HG03521 (cell line): Measurements from ENCODE around the gene KIRREL3.

ENCODE experiments used
- ATAC-seq: cut with Tn5 transposase; IDR thresholded peaks from one replicate; pipeline ENCODE4 v1.9.1; 2021; ENCODE audit warnings: mild to moderate bottlenecking, moderate library complexity; ENCODE audit not compliant: unreplicated experiment

KIRREL3 gene

DNA sequence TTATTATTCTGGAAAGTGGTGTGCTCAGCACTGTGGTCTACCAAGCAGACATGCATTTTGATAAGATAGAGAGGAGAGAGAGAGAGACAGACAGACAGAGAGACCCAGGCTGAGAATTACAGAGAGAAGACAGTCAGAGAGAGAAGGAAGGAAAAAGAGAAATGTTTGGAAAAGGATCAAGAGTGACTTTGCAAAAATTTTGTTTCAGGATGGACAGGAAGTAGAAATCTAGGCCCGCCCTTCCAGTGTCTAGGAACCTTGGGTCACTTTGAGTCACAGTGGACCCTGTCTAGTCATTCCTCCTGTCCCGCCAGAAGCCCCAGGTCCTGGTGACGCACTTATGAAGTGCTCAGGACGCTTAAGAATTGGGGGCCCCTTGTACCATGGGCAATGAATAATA is 478.4 kb downstream of the KIRREL3 start:
- ATAC-seq = no peak

GRCh38 chr11:126521196-126521595 is 479.4 kb downstream of the KIRREL3 start:
- ATAC-seq = no peak

DNA sequence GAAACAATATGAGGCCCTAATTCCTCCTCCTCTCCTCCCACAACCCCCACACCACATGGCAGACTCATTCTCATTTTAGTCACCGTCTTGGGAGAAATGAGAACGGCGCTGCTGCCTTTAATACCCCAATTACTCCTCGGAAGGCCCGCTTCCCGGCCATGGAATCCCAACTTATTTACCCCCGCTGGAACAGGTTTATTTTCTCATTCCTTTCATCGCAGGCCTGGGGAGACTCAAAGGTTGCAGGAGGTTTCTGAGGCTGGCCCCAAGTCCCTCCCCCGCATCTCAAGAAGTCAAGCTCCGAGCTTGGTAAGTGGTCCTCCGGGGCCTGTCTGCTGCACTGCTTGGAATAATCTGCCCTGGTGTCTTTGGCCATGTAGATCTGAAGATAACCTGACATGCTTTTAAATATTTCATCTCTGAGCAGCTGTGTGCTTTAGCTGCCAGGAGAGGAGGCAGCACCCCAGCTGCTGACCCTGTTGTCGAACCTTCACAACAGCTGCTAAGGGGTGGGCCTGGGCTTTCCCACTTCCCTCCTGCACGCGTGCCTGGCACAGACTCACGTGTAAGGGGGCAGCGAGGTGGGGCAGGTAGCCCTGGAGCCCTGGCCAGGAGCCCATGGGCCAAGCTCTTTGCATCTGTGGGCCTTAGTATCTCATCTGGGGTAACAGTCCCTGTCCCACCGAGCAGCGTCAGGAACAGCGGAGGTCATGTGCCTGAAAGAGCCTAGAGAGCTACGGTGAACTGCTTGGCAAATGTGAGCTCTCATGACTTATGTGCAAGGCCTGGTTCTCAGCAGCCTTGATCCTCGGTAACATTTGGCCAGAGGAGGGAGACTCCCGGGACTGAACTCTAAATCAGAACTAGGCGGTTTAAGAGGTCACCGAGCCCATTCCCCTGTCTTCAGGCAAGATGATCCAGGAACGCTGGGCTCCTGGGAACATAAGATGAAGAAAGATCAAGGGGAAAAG is 480.5 kb downstream of the KIRREL3 start:
- ATAC-seq = no peak

- ATAC-seq = no peak
These were observed 481.4 kb downstream of the KIRREL3 start for GRCh38 chr11:126518972-126519690.

DNA sequence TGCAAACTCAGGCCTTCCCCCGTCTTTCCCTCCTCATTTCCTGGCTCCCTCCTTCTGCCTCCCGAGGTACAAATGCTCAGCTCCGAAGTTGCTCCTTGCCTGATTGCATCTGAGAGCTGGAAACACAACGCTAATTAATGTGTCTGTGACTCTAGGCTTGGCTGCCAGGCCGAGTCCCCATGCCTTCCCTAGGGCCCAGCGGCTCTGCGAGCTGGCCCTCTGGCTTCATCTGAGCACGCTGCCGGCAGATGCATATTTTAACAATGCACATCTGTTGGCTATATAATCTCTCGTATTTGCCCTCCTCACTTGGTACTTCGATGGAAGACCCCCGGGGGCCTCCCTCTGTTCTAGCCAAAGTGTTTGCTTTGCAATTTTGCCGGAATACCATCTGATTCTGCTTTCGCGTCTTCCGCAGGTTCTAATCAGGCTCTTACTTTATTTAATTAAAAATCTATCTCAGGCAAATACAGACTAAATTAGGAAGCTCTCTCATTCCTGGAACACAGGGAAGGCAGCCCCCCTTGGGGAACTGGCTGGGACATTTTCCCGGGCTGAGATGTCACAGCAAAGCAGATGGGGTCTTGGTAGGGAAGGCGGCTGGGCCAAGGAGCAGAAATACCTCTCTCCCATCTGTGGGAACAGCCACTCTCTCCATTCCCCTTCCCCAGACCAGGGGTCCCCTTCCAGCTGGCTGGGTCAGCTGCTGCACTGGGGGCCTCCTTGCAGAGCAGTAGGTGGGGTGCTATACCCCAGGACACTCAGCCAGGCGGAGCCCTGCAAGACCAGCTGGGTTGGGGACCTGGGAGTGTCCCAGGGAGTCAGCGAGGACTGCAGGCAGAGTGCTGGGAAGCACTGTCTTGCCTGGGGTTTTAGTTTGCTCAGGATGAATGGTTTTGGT is 482.2 kb downstream of the KIRREL3 start:
- ATAC-seq = no peak

- no peak for ATAC-seq
These were observed 485.1 kb downstream of the KIRREL3 start for GRCh38 chr11:126515501-126515900.

DNA sequence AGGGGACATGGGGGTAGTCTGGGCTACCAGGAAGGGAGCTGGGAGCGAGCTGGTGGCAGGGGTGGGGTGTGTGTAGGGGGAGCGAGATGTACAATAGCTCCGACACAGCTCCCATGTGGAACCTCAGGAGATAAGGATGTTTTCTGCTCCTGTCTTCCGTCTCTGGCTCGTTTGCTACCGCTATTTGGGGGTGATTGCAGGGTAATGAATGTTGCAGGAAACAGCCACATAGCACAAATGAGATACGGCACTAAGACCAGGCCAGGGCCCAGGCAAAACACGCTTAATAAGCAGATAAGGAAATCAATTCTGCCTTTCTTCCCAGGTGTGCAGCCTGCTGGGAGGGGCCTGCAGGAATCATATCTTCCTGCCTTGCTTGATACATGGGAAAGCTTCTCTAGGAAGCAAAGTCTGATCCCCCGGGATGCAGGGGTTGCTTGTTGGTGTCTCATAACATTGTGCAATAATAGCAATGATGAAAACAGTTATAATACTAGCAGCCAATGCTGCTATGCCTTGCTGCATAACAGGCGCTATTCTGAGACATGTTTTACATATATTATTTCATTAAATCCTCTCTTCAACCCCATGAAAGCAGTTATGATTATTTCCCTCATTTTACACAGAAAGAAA is 486.4 kb downstream of the KIRREL3 start:
- no peak for ATAC-seq

- ATAC-seq = no peak
These were observed 487.5 kb downstream of the KIRREL3 start for GRCh38 chr11:126512741-126513715.

DNA sequence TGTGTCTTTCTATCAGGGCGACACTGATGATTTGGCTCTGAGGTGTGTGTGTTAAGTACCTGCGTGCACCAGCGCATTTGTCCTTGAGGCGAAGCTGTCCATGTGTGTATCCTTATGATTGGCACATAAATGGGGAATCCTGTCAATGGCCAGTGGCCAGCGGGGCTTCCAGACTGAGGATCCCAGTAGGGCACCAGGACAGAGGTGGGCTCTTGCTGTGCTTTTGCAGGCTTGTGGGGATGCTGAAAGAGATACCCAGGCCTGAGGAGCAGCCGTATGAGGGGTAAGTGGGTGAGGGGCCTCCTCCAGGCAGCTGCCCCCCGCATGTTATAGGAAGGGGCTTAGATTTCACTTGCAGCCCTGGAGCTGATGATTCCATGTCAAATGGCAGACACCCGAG is 488.3 kb downstream of the KIRREL3 start:
- no peak for ATAC-seq

DNA sequence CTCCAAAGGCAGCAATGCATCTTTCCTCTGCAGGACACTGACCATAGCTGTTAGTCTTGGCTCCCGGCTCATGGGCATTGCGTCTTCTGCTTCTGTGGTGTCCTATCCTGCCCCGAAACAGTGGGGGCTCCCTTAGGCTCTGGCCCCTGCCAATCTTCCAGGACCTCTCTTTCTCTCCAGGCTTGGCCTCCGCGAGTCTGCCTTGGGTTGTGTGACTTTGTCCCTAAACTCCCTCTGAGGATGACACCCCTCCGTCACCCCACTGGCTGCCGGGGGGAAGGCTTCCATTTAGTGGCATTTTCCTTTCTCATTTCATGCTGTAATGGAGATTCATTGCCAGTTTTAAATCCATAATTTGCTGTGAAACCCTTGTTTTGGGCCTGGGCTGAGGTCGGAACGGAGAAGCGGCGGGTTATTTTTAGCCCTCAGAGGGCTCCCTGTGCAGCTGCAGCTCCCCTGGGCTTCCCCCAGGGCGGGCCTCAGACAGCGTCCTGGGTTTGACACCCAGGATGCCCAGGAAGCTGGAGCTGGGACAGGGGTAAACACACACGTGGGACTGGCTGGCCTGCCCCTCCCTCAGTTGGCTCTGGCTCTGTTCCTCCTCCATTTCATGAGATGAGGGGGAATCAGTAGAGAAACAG is 489.0 kb downstream of the KIRREL3 start:
- ATAC-seq = no peak

DNA sequence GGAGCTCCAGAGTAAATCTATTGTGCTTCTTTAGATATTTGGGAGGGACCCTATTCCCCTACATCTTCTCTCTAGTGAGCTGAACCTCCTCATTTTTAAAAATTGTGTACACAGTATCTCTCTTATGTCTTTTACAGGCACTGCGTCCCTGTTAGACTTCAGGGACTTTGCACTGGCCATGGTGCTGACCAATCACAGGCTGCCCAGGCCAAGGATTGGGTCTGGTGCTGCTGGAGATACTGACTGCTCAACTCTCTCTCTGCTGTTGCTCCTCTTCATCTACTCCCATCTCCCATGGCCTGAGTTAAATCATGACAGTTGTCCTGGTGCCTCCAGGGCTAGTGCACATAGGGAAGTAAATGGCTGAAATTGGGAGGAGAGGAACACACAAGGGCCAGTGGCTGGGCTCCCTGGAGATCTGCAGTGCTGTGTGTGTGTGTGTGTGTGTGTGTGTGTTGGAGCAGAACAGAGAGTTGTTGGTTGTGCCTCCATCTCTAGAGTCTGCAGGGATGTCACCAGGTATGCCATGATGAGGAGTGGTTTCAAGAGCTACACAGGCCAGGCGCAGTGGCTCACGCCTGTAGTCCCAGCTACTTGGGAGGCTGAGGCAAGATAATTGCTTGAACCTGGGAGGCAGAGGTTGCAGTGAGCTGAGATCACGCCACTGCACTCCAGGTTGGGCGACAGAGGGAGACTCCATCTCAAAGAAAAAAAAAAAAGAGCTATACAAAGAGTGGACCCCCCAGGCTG is 489.8 kb downstream of the KIRREL3 start:
- ATAC-seq = no peak

GRCh38 chr11:126507646-126508045 is 492.9 kb downstream of the KIRREL3 start:
- ATAC-seq = no peak

- ATAC-seq = no peak
These were observed 493.8 kb downstream of the KIRREL3 start for GRCh38 chr11:126506789-126507188.

DNA sequence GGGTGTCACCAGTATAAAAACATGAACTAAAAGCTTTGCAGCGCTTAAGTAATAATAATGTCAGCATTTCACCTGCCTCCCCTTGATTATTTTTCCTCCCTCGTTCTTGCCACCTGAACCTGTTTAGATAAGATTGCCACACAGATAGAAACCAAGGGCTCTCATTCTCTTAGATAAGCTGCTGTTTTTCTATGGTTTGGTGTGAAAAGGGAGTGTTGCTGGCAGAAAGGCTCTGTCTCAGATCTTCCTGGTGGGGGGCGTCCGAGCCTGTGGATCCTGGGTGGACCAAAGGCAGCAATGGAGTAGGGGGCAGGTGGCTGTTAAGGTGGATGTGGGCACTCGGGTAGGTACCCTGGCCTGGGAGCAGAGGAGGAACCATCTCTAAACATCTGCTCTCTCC is 497.6 kb downstream of the KIRREL3 start:
- no peak for ATAC-seq

DNA sequence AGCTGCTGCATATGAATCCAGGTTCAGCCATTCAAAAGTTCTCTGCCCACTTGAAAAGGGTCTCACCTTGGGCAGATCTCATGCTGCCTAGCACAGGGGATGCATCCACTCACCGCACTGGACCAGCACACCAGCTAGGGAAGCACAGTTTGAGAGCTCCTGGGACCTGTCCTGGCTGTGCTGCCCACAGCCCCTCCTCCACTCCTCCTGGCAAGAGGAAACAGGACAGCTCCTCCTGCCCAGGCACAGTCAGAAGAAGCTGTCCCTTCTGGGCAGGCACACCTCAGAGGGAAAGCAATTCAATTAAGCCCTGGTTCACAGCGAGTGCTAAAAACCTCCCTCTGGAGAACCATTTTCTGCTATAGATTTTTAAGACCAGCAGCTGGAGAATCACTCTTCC is 498.4 kb downstream of the KIRREL3 start:
- no peak for ATAC-seq

DNA sequence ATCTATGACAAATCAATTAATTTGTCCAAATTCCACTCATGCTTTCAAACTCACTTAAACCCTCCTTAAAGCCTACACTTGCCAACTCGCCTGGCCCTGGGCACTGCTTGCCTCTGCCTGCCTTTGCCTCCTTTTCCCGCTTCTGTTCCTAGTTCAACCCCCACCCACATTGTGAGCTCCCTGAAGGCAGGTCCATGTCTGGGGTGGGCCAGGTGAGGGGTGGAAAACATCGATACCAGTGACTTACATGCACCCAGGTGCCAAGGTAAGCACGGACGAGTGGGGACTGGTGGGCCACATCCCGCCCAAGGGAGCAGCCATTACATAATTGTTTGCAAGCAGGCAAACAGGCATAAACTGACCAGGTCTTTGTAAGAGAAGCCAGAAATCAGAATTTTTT is 498.9 kb downstream of the KIRREL3 start:
- no peak for ATAC-seq

- ATAC-seq = no peak
These were observed 499.6 kb downstream of the KIRREL3 start for GRCh38 chr11:126500981-126501380.

- no peak for ATAC-seq
These were observed 501.3 kb downstream of the KIRREL3 start for GRCh38 chr11:126499131-126499752.
